Astrocyte of the spinal cord (primary cell): ENCODE measurements around the gene SYT9.
A peak's percentile ranks its signal among the peaks of the same experiment; 100 is the strongest.
"Not testable (repeated sequence)": the region's sequence is repeated elsewhere in the genome, so short reads cannot be mapped to it uniquely, and the experiment has no call there.

Experiments
- DNase-seq: peaks from one replicate; pipeline ENCODE4 v3.0.0; 2011; ENCODE audit warnings: low read depth, low spot score
- H3K4me3 ChIP-seq: 2 replicates; pipeline ENCODE4 v1.5.1; 2011; ENCODE audit warnings: low read depth, mild to moderate bottlenecking, low read length, moderate library complexity
- CTCF ChIP-seq: IDR thresholded peaks from 2 replicates; pipeline ENCODE4 v1.5.1; 2012; ENCODE audit warnings: low read depth, mild to moderate bottlenecking, low read length, inconsistent platforms
- in situ Hi-C: cut with HindIII; loops from 2 replicates; pipeline ENCODE4 v1.10.0; 2017; ENCODE audit warnings: low sequenced_read_pairs

The SYT9 gene

GRCh38 chr11:7511401-7511800 is 259.7 kb downstream of the SYT9 start:
- no peak for TF ChIP-seq CTCF
- no peak overlapping the region for H3K4me3 ChIP-seq
- no peak for DNase-seq
- in situ Hi-C loops, result no loop called here

GRCh38 chr11:7512525-7513233 is 261.0 kb downstream of the SYT9 start:
- peak; percentile 15 for DNase-seq

GRCh38 chr11:7513234-7514098 is 261.8 kb downstream of the SYT9 start, which contains the start of gene PPFIBP2:
Gene PPFIBP2 (plus strand): TSS chr11:7513999. CDS start chr11:7549476, 35,477 bp downstream.
- in situ Hi-C loops, result no loop called here

More at GRCh38 chr11:7512525-7513233, 261.0 kb downstream of the SYT9 start:
- peak overlapping the region; percentile 66 for H3K4me3 ChIP-seq
- in situ Hi-C loops, result no loop called here
- TF ChIP-seq CTCF, result no peak

DNA sequence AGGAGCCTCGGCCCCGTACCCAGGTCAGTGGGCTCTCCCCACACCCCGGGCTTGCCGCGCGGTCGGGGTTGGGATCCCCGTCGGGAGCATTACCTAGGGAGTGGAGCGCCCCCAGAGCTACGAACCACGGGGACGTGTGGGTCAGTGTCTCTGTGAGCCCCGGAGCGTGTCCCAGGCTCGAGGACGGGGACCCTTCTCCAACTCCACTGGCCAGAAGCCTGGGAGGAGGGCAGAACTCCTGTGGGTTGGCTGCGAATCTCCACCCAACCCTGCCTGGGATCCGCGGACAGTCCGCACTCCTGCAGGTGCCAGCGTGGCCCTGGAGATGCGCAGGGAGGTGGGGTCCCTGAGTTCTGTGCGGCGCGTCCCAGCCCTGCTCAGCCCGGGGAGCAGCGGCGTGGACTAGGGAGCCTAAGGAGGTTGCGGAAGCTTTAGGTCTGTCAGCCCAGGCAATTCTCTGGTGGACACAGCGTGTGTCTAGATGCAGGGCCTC is 262.4 kb downstream of the SYT9 start:
- H3K4me3 ChIP-seq, result peak overlapping the region; percentile 66
- in situ Hi-C loops, result no loop called here
- no peak for DNase-seq
- no peak for TF ChIP-seq CTCF

More at GRCh38 chr11:7513234-7514098, 261.8 kb downstream of the SYT9 start, which contains the start of gene PPFIBP2:
- TF ChIP-seq CTCF, result peak; percentile 79
- H3K4me3 ChIP-seq, result peak within 1 kb of the TSS; percentile 66
- peak; percentile 55 for DNase-seq

- no peak for TF ChIP-seq CTCF
- DNase-seq, result no peak
- H3K4me3 ChIP-seq, result no peak overlapping the region
- in situ Hi-C loops, result no loop called here
Observed at GRCh38 chr11:7515447-7515886, 263.8 kb downstream of the SYT9 start.

- in situ Hi-C loops, result no loop called here
- no peak overlapping the region for H3K4me3 ChIP-seq
- TF ChIP-seq CTCF, result no peak
- DNase-seq, result no peak
Observed at GRCh38 chr11:7516475-7516874, 264.8 kb downstream of the SYT9 start.

- in situ Hi-C loops, H3K4me3 ChIP-seq, DNase-seq: not testable (repeated sequence)
Observed at GRCh38 chr11:7517743-7518142, 266.0 kb downstream of the SYT9 start.
